GM18951 (cell line): ENCODE measurements around the gene CHD9.
"Not testable (repeated sequence)": the region's sequence is repeated elsewhere in the genome, so short reads cannot be mapped to it uniquely, and the experiment has no call there.

ENCODE experiments used
- POLR2A ChIP-seq: IDR thresholded peaks from 4 replicates; pipeline ENCODE4 v1.6.1; 2011; ENCODE audit warnings: mild to moderate bottlenecking; ENCODE audit not compliant: insufficient read length, insufficient read depth; ENCODE audit errors: extremely low read depth
- in situ Hi-C: fragments of 300-500 bp; cut with MboI; formaldehyde crosslinking; loops from one replicate; pipeline ENCODE4 v1.12.0; 2022; ENCODE audit warnings: low sequenced_read_pairs, mixed read lengths, inconsistent platforms; ENCODE audit not compliant: unreplicated experiment

CHD9 gene

GRCh38 chr16:53156516-53156915 is 101.7 kb downstream of the CHD9 start:
- in situ Hi-C loops: no loop called here
- TF ChIP-seq POLR2A: no peak

- in situ Hi-C loops: no loop called here
- no peak for TF ChIP-seq POLR2A
These were observed 105.1 kb downstream of the CHD9 start for GRCh38 chr16:53159781-53160436.

DNA sequence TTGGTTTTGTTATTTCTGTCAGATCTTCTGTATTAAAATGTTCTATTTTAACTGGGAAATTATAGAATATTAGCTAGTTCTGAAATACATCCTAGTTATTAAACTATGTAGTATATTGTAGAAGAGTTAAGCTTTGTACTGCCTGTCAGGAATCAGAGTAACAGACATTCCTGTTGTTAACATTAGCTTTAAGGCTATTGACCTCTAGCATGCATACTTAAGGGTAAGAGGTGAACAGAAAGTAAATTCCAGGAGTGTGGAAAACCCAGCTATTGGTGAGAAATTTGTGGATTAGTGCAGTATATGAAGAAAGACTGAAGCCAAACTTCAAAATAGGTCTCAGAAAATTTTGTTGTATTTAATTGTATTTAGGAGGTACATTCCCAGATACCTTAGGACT is 111.3 kb downstream of the CHD9 start:
- TF ChIP-seq POLR2A: no peak

GRCh38 chr16:53168744-53169143 is 114.0 kb downstream of the CHD9 start:
- in situ Hi-C loops: no loop called here
- no peak for TF ChIP-seq POLR2A

More for the DNA sequence above, 111.3 kb downstream of the CHD9 start:
- in situ Hi-C loops: no loop called here

DNA sequence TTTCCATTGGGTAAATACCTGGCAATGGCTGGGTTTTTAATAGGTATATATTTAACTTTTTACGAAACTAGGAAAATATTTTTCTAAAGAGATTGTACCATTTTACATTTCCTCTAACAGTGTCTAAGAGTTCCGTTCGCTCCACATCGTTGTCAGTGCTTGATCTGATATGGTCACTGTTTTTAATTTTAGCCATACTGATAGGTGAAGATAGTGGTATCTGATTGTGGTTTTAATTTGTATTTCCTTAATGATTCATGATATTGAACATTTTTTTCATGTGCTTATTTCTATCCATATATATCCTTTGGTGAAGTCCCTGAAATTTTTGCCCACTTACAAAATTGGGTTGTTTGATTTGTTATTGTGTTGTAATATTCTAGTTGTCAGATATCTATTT is 117.7 kb downstream of the CHD9 start:
- no peak for TF ChIP-seq POLR2A
- in situ Hi-C loops: no loop called here

GRCh38 chr16:53175118-53175517 is 120.3 kb downstream of the CHD9 start:
- in situ Hi-C loops: no loop called here
- TF ChIP-seq POLR2A: no peak

GRCh38 chr16:53176434-53176833 is 121.6 kb downstream of the CHD9 start:
- in situ Hi-C loops: no loop called here
- no peak for TF ChIP-seq POLR2A

GRCh38 chr16:53183442-53183841 is 128.7 kb downstream of the CHD9 start:
- in situ Hi-C loops: no loop called here
- no peak for TF ChIP-seq POLR2A

- in situ Hi-C loops: not testable (repeated sequence)
These were observed 130.9 kb downstream of the CHD9 start for GRCh38 chr16:53185741-53186140.

GRCh38 chr16:53187775-53188174 is 133.0 kb downstream of the CHD9 start:
- TF ChIP-seq POLR2A: no peak
- in situ Hi-C loops: no loop called here

GRCh38 chr16:53191413-53191812 is 136.6 kb downstream of the CHD9 start:
- in situ Hi-C loops: no loop called here

GRCh38 chr16:53198933-53199332 is 144.1 kb downstream of the CHD9 start:
- TF ChIP-seq POLR2A: no peak
- in situ Hi-C loops: no loop called here

More at GRCh38 chr16:53191413-53191812, 136.6 kb downstream of the CHD9 start:
- no peak for TF ChIP-seq POLR2A

DNA sequence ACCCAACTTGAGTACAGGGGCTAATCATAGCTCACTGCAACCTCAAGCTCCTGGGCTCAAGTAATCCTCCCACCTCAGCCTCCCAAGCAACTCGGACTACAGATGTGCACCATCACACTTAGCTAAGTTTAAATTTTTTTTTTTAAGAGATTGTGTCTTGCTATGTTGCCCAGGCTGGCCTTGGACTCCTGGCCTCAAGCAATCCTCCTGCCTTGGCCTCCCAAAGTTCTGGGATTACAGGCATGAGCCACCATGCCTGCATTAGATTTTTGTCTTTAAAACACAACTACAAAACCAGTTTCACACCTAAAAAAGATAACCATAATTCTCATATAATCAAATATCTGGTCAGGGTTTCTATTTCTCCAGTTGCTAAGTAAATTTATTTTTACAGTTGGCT is 147.1 kb downstream of the CHD9 start:
- TF ChIP-seq POLR2A: no peak
- in situ Hi-C loops: no loop called here

- TF ChIP-seq POLR2A: no peak
- in situ Hi-C loops: no loop called here
These were observed 147.6 kb downstream of the CHD9 start for GRCh38 chr16:53202398-53202797.

GRCh38 chr16:53207810-53208752 is 153.3 kb downstream of the CHD9 start:
- TF ChIP-seq POLR2A: peak; percentile 52
- in situ Hi-C loops: no loop called here
